ENCODE data around the gene ITPK1. TPM values are rescaled to one million over a fixed set of nuclear protein-coding genes. Genes with fewer than 3 reads are reported as not detected.
A peak's percentile ranks its signal among the peaks of the same experiment; 100 is the strongest.
"Not testable (repeated sequence)": the region's sequence is repeated elsewhere in the genome, so short reads cannot be mapped to it uniquely, and the experiment has no call there.

Gene ITPK1
- total and polyA plus RNA-seq, 2 experiments from 2014 or later = 33.0 to 42.9 TPM

DNA sequence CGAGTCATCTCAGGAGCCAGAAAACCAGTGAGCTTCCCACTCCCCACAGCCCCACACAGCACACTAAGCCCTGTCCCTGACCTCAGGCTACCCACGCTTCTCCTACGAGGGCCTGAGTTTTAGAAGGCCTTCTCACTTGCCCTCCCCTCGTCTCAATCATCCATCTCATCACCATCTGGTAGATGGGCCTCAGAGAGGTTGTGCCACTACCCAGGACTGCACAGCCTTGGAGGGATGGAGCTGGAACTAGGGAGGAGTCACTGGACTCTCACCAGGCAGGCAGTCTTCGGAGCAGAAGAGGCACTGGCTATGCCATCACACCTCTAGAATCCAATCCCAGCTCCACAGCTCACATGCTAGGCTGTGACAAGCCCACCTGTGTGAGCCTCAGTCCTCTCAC, 52.3 kb downstream of the ITPK1 start:
- TF ChIP-seq, protein P1, sequence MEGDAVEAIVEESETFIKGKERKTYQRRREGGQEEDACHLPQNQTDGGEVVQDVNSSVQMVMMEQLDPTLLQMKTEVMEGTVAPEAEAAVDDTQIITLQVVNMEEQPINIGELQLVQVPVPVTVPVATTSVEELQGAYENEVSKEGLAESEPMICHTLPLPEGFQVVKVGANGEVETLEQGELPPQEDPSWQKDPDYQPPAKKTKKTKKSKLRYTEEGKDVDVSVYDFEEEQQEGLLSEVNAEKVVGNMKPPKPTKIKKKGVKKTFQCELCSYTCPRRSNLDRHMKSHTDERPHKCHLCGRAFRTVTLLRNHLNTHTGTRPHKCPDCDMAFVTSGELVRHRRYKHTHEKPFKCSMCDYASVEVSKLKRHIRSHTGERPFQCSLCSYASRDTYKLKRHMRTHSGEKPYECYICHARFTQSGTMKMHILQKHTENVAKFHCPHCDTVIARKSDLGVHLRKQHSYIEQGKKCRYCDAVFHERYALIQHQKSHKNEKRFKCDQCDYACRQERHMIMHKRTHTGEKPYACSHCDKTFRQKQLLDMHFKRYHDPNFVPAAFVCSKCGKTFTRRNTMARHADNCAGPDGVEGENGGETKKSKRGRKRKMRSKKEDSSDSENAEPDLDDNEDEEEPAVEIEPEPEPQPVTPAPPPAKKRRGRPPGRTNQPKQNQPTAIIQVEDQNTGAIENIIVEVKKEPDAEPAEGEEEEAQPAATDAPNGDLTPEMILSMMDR (IDR thresholded peaks at IDR 0.05; ENCODE audit: low read depth, low read length) = no peak
- Histone ChIP-seq H3K4me1 (ENCODE audit: low read depth) (peaks cover 44% of the 10 kb centered on the region), H3K4me3 (no peak overlapping the region), H3K36me3 (no peaks in the 10 kb centered on the region), H3K27me3 (no peaks in the 10 kb centered on the region), H3K9me3 (ENCODE audit: low read depth) (no peaks in the 10 kb centered on the region), H3K27ac (no peak overlapping the region)
- DNase-seq (ENCODE audit: low read depth in 1 of 2, low spot score in 1 of 2) = no peak

DNA sequence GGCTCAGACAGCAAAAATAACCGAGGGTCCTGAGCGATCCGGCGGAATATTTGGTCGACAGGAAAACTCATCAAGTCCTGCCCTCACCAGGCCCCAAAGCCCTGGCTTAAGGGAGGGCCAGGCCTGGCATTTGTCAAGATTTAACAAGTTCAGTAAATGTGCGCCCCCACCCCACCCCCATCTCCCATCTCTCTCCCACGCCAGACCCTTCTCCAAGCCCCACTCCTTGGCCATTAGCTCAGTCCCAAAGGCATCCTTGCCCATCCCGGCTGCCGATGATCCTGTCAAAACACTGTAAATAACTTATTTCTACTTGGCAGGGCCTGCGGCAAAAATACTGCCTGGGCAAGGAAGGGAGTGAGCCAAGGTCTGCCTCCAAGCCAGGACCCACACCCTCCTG, 52.8 kb downstream of the ITPK1 start:
- Histone ChIP-seq H3K36me3 (no peaks in the 10 kb centered on the region), H3K9me3 (ENCODE audit: low read depth) (no peaks in the 10 kb centered on the region), H3K27ac (peak overlapping the region; percentile 13), H3K4me3 (no peak overlapping the region), H3K27me3 (no peaks in the 10 kb centered on the region), H3K4me1 (ENCODE audit: low read depth) (peaks cover 44% of the 10 kb centered on the region)
- no peak for DNase-seq (ENCODE audit: low read depth in 1 of 2, low spot score in 1 of 2)
- TF ChIP-seq, protein P1 (IDR thresholded peaks at IDR 0.05; ENCODE audit: low read depth, low read length) = no peak

DNA sequence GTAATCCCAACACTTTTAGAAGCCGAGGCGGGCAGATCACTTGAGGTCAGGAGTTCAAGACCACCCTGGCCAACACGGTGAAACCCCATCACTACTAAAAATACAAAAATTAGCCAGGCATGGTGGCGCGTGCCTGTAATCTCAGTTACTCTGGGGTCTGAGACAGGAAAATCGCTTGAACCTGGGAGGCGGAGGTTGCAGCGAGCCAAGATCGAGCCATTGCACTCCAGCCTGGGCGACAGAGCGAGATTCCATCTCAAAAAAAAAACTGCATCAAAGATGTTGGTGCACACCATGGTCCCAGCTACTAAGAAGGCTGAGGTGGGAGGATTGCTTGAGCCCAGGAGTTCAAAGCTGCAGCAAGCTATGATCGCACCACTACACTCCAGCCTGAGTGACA, 53.7 kb downstream of the ITPK1 start:
- H3K4me1 ChIP-seq (ENCODE audit: low read depth) = peaks cover 44% of the 10 kb centered on the region
- DNase-seq (ENCODE audit: low read depth in 1 of 2, low spot score in 1 of 2); H3K36me3 ChIP-seq; H3K27me3 ChIP-seq; H3K27ac ChIP-seq; H3K4me3 ChIP-seq; H3K9me3 ChIP-seq (ENCODE audit: low read depth): not testable (repeated sequence)

- Histone ChIP-seq H3K4me3 (no peak overlapping the region), H3K36me3 (no peaks in the 10 kb centered on the region), H3K27me3 (no peaks in the 10 kb centered on the region), H3K4me1 (ENCODE audit: low read depth) (peaks cover 44% of the 10 kb centered on the region), H3K9me3 (ENCODE audit: low read depth) (no peaks in the 10 kb centered on the region), H3K27ac (peak overlapping the region; percentile 61)
- TF ChIP-seq, protein P1 (IDR thresholded peaks at IDR 0.05; ENCODE audit: low read depth, low read length) = no peak
- DNase-seq (ENCODE audit: low read depth in 1 of 2, low spot score in 1 of 2) = no peak
Observed at GRCh38 chr14:93061380-93062012, 54.2 kb downstream of the ITPK1 start.

GRCh38 chr14:93060841-93061240, 54.9 kb downstream of the ITPK1 start:
- TF ChIP-seq, protein P1 (IDR thresholded peaks at IDR 0.05; ENCODE audit: low read depth, low read length) = no peak
- no peaks in the 10 kb centered on the region for H3K27me3 ChIP-seq
- DNase-seq (ENCODE audit: low read depth in 1 of 2, low spot score in 1 of 2) = no peak
- H3K4me1 ChIP-seq (ENCODE audit: low read depth) = peaks cover 40% of the 10 kb centered on the region
- peak overlapping the region; percentile 61 for H3K27ac ChIP-seq
- H3K4me3 ChIP-seq = no peak overlapping the region
- no peaks in the 10 kb centered on the region for H3K36me3 ChIP-seq
- no peaks in the 10 kb centered on the region for H3K9me3 ChIP-seq (ENCODE audit: low read depth)

GRCh38 chr14:93059917-93060545, 55.7 kb downstream of the ITPK1 start:
- no peaks in the 10 kb centered on the region for H3K27me3 ChIP-seq
- peak overlapping the region; percentile 44 for H3K27ac ChIP-seq
- peak in 1 of 2 donors; percentile 43 for DNase-seq (ENCODE audit: low read depth in 1 of 2, low spot score in 1 of 2)
- H3K36me3 ChIP-seq = no peaks in the 10 kb centered on the region
- H3K4me3 ChIP-seq = no peak overlapping the region
- TF ChIP-seq, protein P1 (IDR thresholded peaks at IDR 0.05; ENCODE audit: low read depth, low read length) = no peak
- no peaks in the 10 kb centered on the region for H3K9me3 ChIP-seq (ENCODE audit: low read depth)
- peaks cover 35% of the 10 kb centered on the region for H3K4me1 ChIP-seq (ENCODE audit: low read depth)
